H9 (cell line): ENCODE data around the gene RPS10. TPM values are rescaled to one million over a fixed set of nuclear protein-coding genes. Genes with fewer than 3 reads are reported as not detected.

Experiments used
- DNase-seq: peaks from one replicate; pipeline ENCODE4 v3.0.0-alpha.2; 2017
- H2AFZ ChIP-seq: one replicate; pipeline ENCODE4 v1.6.1; 2013; ENCODE audit warnings: mild to moderate bottlenecking, low read length, control low read depth, moderate library complexity
- H2AK5ac ChIP-seq: 2 replicates; pipeline ENCODE4 v1.6.1; 2013; ENCODE audit warnings: low read length, control low read depth, mixed read lengths; ENCODE audit not compliant: insufficient read length
- H2BK120ac ChIP-seq: one replicate; pipeline ENCODE4 v1.6.1; 2013; ENCODE audit warnings: low read depth, mild to moderate bottlenecking, low read length, control low read depth, inconsistent platforms; ENCODE audit not compliant: poor library complexity, severe bottlenecking
- H2BK12ac ChIP-seq: 2 replicates; pipeline ENCODE4 v1.6.1; 2013; ENCODE audit warnings: low read length, control low read depth, mixed read lengths, low read depth; ENCODE audit not compliant: insufficient read length
- H2BK15ac ChIP-seq: 2 replicates; pipeline ENCODE4 v1.6.1; 2013; ENCODE audit warnings: low read depth, low read length, control low read depth
- H2BK20ac ChIP-seq: one replicate; pipeline ENCODE4 v1.6.1; 2013; ENCODE audit warnings: low read depth, mild to moderate bottlenecking, low read length, control low read depth, inconsistent platforms; ENCODE audit not compliant: poor library complexity, severe bottlenecking
- H2BK5ac ChIP-seq: 2 replicates; pipeline ENCODE4 v1.6.1; 2013; ENCODE audit warnings: low read length, control low read depth, mixed read lengths; ENCODE audit not compliant: insufficient read length
- H3K14ac ChIP-seq: 2 replicates; pipeline ENCODE4 v1.6.1; 2013; ENCODE audit warnings: low read length, control low read depth; ENCODE audit not compliant: insufficient read depth
- H3K18ac ChIP-seq: 2 replicates; pipeline ENCODE4 v1.6.1; 2013; ENCODE audit warnings: low read depth, mild to moderate bottlenecking, mixed read lengths, low read length, control low read depth; ENCODE audit not compliant: insufficient read length
- H3K23ac ChIP-seq: 2 replicates; pipeline ENCODE4 v1.6.1; 2013; ENCODE audit warnings: low read length, control low read depth, mixed read lengths, low read depth; ENCODE audit not compliant: insufficient read length
- H3K23me2 ChIP-seq: 2 replicates; pipeline ENCODE4 v1.6.1; 2013; ENCODE audit warnings: low read depth, mild to moderate bottlenecking, mixed read lengths, low read length, control low read depth; ENCODE audit not compliant: insufficient read length, poor library complexity, severe bottlenecking
- H3K27ac ChIP-seq: 2 replicates; pipeline ENCODE4 v1.5.1; 2013; ENCODE audit warnings: low read length, control low read depth, mixed read lengths, low read depth; ENCODE audit not compliant: insufficient read length
- H3K27me3 ChIP-seq: 2 replicates; pipeline ENCODE4 v1.6.1; 2013; ENCODE audit warnings: low read length, control low read depth, inconsistent platforms; ENCODE audit not compliant: insufficient read depth
- H3K4ac ChIP-seq: 2 replicates; pipeline ENCODE4 v1.6.1; 2013; ENCODE audit warnings: low read depth, mild to moderate bottlenecking, control low read depth, inconsistent platforms, low read length, moderate library complexity
- H3K4me1 ChIP-seq: 2 replicates; pipeline ENCODE4 v1.6.1; 2013; ENCODE audit warnings: low read length, control low read depth, inconsistent platforms; ENCODE audit not compliant: insufficient read depth
- H3K4me2 ChIP-seq: 2 replicates; pipeline ENCODE4 v1.6.1; 2013; ENCODE audit warnings: low read length, control low read depth, mixed read lengths; ENCODE audit not compliant: insufficient read length, insufficient read depth
- H3K56ac ChIP-seq: 2 replicates; pipeline ENCODE4 v1.6.1; 2013; ENCODE audit warnings: low read depth, mild to moderate bottlenecking, mixed read lengths, low read length, control low read depth; ENCODE audit not compliant: insufficient read length
- H3K79me1 ChIP-seq: 2 replicates; pipeline ENCODE4 v1.6.1; 2013; ENCODE audit warnings: low read depth, mild to moderate bottlenecking, moderate library complexity, low read length, control low read depth, inconsistent platforms; ENCODE audit not compliant: insufficient read depth, poor library complexity, severe bottlenecking
- H3K79me2 ChIP-seq: 2 replicates; pipeline ENCODE4 v1.6.1; 2013; ENCODE audit warnings: low read length, control low read depth, inconsistent platforms; ENCODE audit not compliant: insufficient read depth
- H3K9ac ChIP-seq: 2 replicates; pipeline ENCODE4 v1.6.1; 2013; ENCODE audit warnings: low read length, control low read depth, mixed read lengths; ENCODE audit not compliant: insufficient read length; ENCODE audit errors: extremely low read depth
- H3K9me3 ChIP-seq: one replicate; pipeline ENCODE4 v1.6.1; 2013; ENCODE audit warnings: low read depth, low read length, inconsistent platforms; ENCODE audit not compliant: control insufficient read depth
- H3T11ph ChIP-seq: one replicate; pipeline ENCODE4 v1.6.1; 2013; ENCODE audit warnings: mild to moderate bottlenecking, low read length, control low read depth, inconsistent platforms
- H4K20me1 ChIP-seq: one replicate; pipeline ENCODE4 v1.6.1; 2013; ENCODE audit not compliant: control insufficient read depth, insufficient read length, insufficient read depth
- H4K5ac ChIP-seq: 2 replicates; pipeline ENCODE4 v1.6.1; 2013; ENCODE audit warnings: low read depth, mild to moderate bottlenecking, mixed read lengths, low read length, control low read depth; ENCODE audit not compliant: insufficient read length
- H4K8ac ChIP-seq: replicated peaks from 2 replicates; pipeline ENCODE4 v1.6.1; 2013; ENCODE audit warnings: low read length, control low read depth, mixed read lengths, low read depth; ENCODE audit not compliant: insufficient read length
- H4K91ac ChIP-seq: 2 replicates; pipeline ENCODE4 v1.6.1; 2013; ENCODE audit warnings: low read depth, mild to moderate bottlenecking, moderate library complexity, mixed read lengths, low read length, control low read depth; ENCODE audit not compliant: insufficient read length
- H3K27ac Mint-ChIP-seq, 3 experiments: 2 replicates in 2 of 3; 3 replicates in 1 of 3; pipeline ENCODE4 v1.8.0; 2020 to 2021; ENCODE audit warnings: mixed read lengths in 3 of 3, mild to moderate bottlenecking in 1 of 3, moderate library complexity in 1 of 3
- H3K27me3 Mint-ChIP-seq: 2 replicates; pipeline ENCODE4 v1.8.0; 2021; ENCODE audit warnings: low read depth, mild to moderate bottlenecking, moderate library complexity, mixed read lengths
- H3K36me3 Mint-ChIP-seq, 3 experiments: 2 replicates in 2 of 3; 3 replicates in 1 of 3; pipeline ENCODE4 v1.8.0; 2020 to 2021; ENCODE audit warnings: low read depth in 3 of 3, mixed read lengths in 3 of 3; ENCODE audit not compliant: insufficient read depth in 1 of 3
- H3K4me1 Mint-ChIP-seq, 2 experiments: 2 replicates each; pipeline ENCODE4 v1.8.0; 2020; ENCODE audit warnings: mixed read lengths in 2 of 2
- H3K4me3 Mint-ChIP-seq, 2 experiments: 2 replicates in 1 of 2; 3 replicates in 1 of 2; pipeline ENCODE4 v1.8.0; 2020 to 2021; ENCODE audit warnings: mild to moderate bottlenecking in 2 of 2, mixed read lengths in 2 of 2, moderate library complexity in 1 of 2
- H3K9me3 Mint-ChIP-seq, 2 experiments: 2 replicates in 1 of 2; 3 replicates in 1 of 2; pipeline ENCODE4 v1.8.0; 2020; ENCODE audit warnings: mild to moderate bottlenecking in 2 of 2, mixed read lengths in 2 of 2, moderate library complexity in 1 of 2
- WGBS: extraction: QIAGEN DNeasy Blood & Tissue Kit; methylation state at CpG from one replicate; pipeline ENCODE4 v1.1.7; 2013; ENCODE audit warnings: missing lambda C conversion rate, low lambda C conversion rate, mixed read lengths; ENCODE audit not compliant: insufficient read length; ENCODE audit errors: extremely low coverage; 5-methylcytosine and 5-hydroxymethylcytosine counted together
- total RNA-seq: library from RNA; stranded (reverse); gene quantifications from 2 replicates; pipeline ENCODE4 v1.2.1, GENCODE V29; 2021
- TF ChIP-seq, protein P1 (sequence below): fragments of 200-600 bp; sonication (generic); conservative IDR thresholded peaks from 3 replicates; pipeline ENCODE4 v1.8.0; 2021; ENCODE audit warnings: antibody characterized with exemption, mild to moderate bottlenecking

RPS10 gene
- total RNA-seq, 1 experiment from 2014 or later: 2,330 TPM

DNA sequence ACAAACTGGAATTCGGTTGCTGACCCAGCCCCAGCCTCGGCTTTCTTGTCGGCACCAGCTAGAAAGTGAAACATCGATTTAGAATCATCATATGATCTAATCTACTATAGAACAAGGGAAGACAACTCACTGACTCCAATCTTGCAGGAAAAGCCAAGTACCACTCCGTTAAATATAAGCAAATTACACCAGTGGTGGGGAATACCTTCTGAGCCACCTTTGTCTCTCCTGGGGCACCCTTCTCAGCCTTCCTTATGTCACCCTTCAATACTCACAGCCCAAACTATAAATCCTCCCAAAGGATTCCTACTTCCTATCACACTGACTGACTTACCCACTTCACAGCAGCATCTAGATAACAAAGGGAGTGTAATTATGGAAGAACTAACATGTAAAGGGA lies 7.5 kb downstream of the RPS10 start:
- Histone ChIP-seq H3K4ac (no peak overlapping the region), H2BK5ac (no peak overlapping the region), H3K56ac (no peak overlapping the region), H2BK120ac (no peak overlapping the region), H3K9ac (no peak overlapping the region), H3K4me1 (no peaks in the 10 kb centered on the region), H4K91ac (no peak overlapping the region), H2BK15ac (no peak overlapping the region), H3K4me2 (no peak overlapping the region), H3K23me2 (no peaks in the 10 kb centered on the region), H2AFZ (no peak overlapping the region), H3T11ph (no peak overlapping the region), H3K18ac (no peak overlapping the region), H2BK12ac (no peak overlapping the region), H2BK20ac (no peak overlapping the region), H2AK5ac (no peak overlapping the region), H4K8ac (no peak overlapping the region), H3K23ac (no peak overlapping the region), H3K79me2 (no peaks in the 10 kb centered on the region), H3K27me3 (no peaks in the 10 kb centered on the region), H4K5ac (no peak overlapping the region), H3K9me3 (no peaks in the 10 kb centered on the region), H3K14ac (no peak overlapping the region), H3K27ac (no peak overlapping the region), H4K20me1 (no peaks in the 10 kb centered on the region), H3K79me1 (peaks cover 6% of the 10 kb centered on the region)
- no CpG with 5 or more reads among the region's 5 CpGs for WGBS
- Mint-ChIP-seq H3K27ac (peak overlapping the region in 2 of 3 experiments; percentile 25 to 72; a peak in 5 of 7 replicates), H3K9me3 (no peaks in the 10 kb centered on the region), H3K4me1 (peaks cover 5 to 7% of the 10 kb centered on the region in 2 experiments), H3K27me3 (no peaks in the 10 kb centered on the region), H3K4me3 (0 out of 5 replicates have a peak overlapping the region, but pooled peaks of 1 of the 2 experiments have one; percentile 18), H3K36me3 (peaks cover 58 to 90% (median 72%) of the 10 kb centered on the region in 3 experiments)
- TF ChIP-seq, protein P1, sequence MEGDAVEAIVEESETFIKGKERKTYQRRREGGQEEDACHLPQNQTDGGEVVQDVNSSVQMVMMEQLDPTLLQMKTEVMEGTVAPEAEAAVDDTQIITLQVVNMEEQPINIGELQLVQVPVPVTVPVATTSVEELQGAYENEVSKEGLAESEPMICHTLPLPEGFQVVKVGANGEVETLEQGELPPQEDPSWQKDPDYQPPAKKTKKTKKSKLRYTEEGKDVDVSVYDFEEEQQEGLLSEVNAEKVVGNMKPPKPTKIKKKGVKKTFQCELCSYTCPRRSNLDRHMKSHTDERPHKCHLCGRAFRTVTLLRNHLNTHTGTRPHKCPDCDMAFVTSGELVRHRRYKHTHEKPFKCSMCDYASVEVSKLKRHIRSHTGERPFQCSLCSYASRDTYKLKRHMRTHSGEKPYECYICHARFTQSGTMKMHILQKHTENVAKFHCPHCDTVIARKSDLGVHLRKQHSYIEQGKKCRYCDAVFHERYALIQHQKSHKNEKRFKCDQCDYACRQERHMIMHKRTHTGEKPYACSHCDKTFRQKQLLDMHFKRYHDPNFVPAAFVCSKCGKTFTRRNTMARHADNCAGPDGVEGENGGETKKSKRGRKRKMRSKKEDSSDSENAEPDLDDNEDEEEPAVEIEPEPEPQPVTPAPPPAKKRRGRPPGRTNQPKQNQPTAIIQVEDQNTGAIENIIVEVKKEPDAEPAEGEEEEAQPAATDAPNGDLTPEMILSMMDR: no peak
- no peak for DNase-seq
